GM18909 (cell line): ENCODE results near the gene POLR1F.

Experiments
- ATAC-seq: cut with Tn5 transposase; IDR thresholded peaks from one replicate; pipeline ENCODE4 v1.9.1; 2021; ENCODE audit warnings: mild to moderate bottlenecking; ENCODE audit not compliant: unreplicated experiment, poor library complexity

The POLR1F gene

GRCh38 chr7:19681596-19681995, 27.2 kb downstream of the POLR1F start:
- ATAC-seq: no peak

DNA sequence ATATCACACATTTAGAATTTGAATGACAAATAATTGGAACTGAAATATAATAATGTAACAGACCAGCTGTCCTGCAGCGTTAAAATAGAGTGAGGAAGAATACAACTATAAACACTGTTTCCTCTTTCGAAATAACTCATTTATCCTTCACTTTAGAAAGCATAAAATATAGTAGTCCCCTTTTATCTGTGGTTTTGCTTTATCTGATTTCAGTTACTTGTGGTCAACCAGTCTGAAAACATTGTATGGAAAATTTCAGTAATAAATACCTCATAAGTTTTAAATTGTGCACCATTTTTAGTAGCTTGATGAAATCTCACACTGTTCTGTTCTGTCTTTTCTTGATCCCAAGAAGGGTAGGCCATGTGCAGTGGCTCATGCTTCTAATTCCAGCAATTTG, 31.7 kb downstream of the POLR1F start:
- peak; percentile 88 for ATAC-seq

- ATAC-seq: no peak
Measured at GRCh38 chr7:19675816-19676215, 33.0 kb downstream of the POLR1F start.

GRCh38 chr7:19674266-19674960, 34.4 kb downstream of the POLR1F start:
- ATAC-seq: no peak

GRCh38 chr7:19670806-19671205, 38.0 kb downstream of the POLR1F start:
- ATAC-seq: no peak

DNA sequence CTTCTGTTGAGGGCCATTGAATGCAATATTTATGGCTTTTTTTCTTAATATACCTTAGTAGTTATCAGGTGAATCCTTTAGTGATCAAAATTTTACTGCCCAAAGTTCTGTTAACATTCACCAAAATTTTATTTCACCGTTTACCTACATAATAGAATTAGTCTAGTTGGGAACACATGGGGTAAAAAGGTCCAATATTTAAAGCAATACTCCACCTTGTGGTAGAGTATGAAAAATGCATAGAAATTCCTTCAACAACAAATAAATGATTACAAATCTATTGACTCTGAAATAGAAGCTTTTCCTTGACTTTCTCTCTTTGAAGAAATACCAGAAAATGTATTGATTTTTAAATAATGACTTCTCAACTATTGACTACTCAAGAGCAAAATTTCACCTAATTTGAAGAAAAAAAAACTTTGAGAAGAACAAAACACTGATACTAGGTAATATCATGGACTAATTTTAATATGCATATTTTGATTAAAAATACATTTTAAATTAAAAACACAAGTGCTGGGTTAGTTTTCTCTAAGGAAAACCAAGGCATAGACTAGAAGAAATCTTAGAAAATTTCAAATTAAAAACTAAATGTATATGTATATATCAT, 43.3 kb downstream of the POLR1F start:
- peak; percentile 62 for ATAC-seq

DNA sequence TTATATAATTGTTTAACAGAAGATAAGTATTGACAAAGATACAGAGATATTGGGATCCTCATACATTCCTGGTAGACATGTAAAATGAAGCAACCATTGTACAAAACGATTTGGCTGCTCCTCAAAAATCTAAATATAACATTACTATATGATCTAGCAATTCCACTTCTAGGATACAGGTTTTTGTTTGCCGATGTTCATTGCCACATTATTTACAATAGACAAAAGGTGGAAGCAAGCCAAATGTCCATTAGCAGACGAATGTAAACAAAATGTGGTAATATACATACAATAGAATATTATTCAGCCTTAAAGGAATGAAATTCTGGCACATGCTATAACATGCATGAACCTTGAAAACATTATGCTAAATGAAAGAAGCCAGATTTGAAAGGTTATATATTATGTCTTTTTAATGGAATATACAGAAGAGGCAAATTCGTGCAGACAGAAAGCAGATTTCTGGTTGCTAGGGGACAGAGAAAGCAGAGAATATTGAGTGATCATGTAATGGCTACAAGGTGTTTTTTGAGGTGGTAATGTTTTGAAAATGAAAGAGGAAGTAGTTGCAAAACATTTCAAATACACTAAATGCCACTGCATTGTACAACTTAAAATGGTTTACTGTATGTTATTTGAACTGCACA, 44.9 kb downstream of the POLR1F start:
- peak; percentile 95 for ATAC-seq

DNA sequence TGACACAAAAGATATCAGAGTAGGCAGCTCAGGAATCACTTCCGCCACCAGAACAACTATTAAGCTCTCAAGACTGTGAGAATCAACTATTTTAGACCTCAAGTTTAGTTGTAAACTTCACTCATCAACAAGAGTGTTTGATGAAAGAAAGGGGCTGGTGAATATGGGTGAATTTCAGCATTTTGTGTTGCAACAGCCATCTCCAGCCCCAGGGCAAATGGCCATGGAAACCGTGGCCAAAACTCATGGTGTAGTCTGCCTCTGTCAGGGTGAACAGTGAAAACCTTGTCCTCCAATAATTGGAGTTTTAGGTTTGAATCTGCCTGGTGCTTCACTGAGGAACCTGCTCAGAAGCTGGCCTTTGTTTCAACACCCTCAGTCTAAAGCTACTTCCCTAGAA, 60.0 kb downstream of the POLR1F start:
- ATAC-seq: no peak
